ENCODE results near the gene NUP85. TPM values are rescaled to one million over a fixed set of nuclear protein-coding genes. Genes with fewer than 3 reads are reported as not detected.

Gene NUP85
- total RNA-seq, 1 experiment from 2014 or later: 164 TPM

- Histone ChIP-seq H3K36me3 (ENCODE audit: control insufficient read depth in 1 of 2, insufficient read depth in 2 of 2, low read length in 2 of 2) (peaks cover 2 to 37% of the 10 kb centered on the region in 2 experiments; a peak in 2 of 4 replicates), H3K79me2 (ENCODE audit: insufficient read depth, low read length) (peaks cover 9% of the 10 kb centered on the region; the same call in 1 of the 2 replicates), H3K4me3 (replicated peaks in 1 of 2; ENCODE audit: low read depth in 1 of 2, low read length in 2 of 2) (peak within 1 kb of the TSS; percentile 90 to 98), H3K4me2 (ENCODE audit: low read length) (peak within 1 kb of the TSS; percentile 97), H3K9me2 (ENCODE audit: insufficient read depth) (no peaks in the 10 kb centered on the region), H2AFZ (ENCODE audit: low read depth, low read length, poor library complexity, severe bottlenecking) (no peak within 1 kb of the TSS), H4K20me1 (ENCODE audit: insufficient read depth) (no peaks in the 10 kb centered on the region), H3K27me3 (ENCODE audit: insufficient read depth, low read length) (no peaks in the 10 kb centered on the region), H3K27ac (ENCODE audit: low read depth, low read length) (peak within 1 kb of the TSS; percentile 94), H3K4me1 (ENCODE audit: control insufficient read depth in 1 of 2, insufficient read depth in 2 of 2, low read length in 2 of 2) (peaks cover 16 to 45% of the 10 kb centered on the region in 2 experiments), H3K9ac (ENCODE audit: low read length) (peak within 1 kb of the TSS; percentile 97), H3K9me3 (ENCODE audit: control insufficient read depth in 1 of 2, insufficient read depth in 1 of 2, low read depth in 1 of 2, low read length in 2 of 2) (no peaks in the 10 kb centered on the region)
- ATAC-seq: no peak
- no TSS peak for BruUV-seq (replicated peaks)
- ChIA-PET POLR2A (interaction anchor here (0.6 to 2.4 kb wide), 15 partner anchors 9 to 509 kb away, joined by 3 to 40 read pairs (median 4); partner anchors contain the start of genes FDXR, GGA3, GRB2 and MRPS7), CTCF (interaction anchor here (0.6 to 4.2 kb wide), 31 partner anchors 10 to 398 kb away, joined by 3 to 51 read pairs (median 4); partner anchors contain the start of genes FDXR, GGA3, GRB2 and MRPS7), RAD21 (ENCODE audit: low non-redundant PET in 1 of 2, low total read pairs in 2 of 2, uncharacterized antibody in 2 of 2, unreplicated experiment in 2 of 2) (interaction anchor here (1.0 to 1.8 kb wide), 4 partner anchors 9 to 141 kb away, joined by 3 to 6 read pairs (median 5); partner anchors contain the start of genes SLC25A19 (in 2 of the 2) and MRPS7 (in 1 of the 2))
- no peak for DNase-seq (ENCODE audit: low read depth, low spot score)
- TF ChIP-seq CEBPB (IDR thresholded peaks at IDR 0.05; ENCODE audit: low read depth): no peak
- TF ChIP-seq MAX (IDR thresholded peaks at IDR 0.05): no peak
- TF ChIP-seq ZBTB33 (IDR thresholded peaks at IDR 0.05; ENCODE audit: extremely low read depth, insufficient replicate concordance, low read length): no peak
- TF ChIP-seq ATF3 (IDR thresholded peaks at IDR 0.05): no peak
- TF ChIP-seq EGR1 (IDR thresholded peaks at IDR 0.05; ENCODE audit: low read depth): no peak
- no peak for TF ChIP-seq REST (IDR thresholded peaks at IDR 0.05; ENCODE audit: low read depth)
- no peak for TF ChIP-seq SP1 (IDR thresholded peaks at IDR 0.05; ENCODE audit: low read depth)
- TF ChIP-seq FOSL1 (IDR thresholded peaks at IDR 0.05; ENCODE audit: low read depth): no peak
- intact Hi-C loops (cut with micrococcal nuclease): loop anchor here (2.0 to 5.0 kb wide), 3 partner anchors 134 to 246 kb away; partner anchors contain the start of genes CASKIN2, GRB2 and TSEN54
Observed at GRCh38 chr17:75270966-75271232, 65.4 kb downstream of the NUP85 start, which contains the start of gene MIF4GD. TSS of gene MIF4GD (minus strand) at chr17:75271231. CDS start at chr17:75270195, 1,036 bp downstream.
